Activated naive CD4-positive, alpha-beta T cell treated with anti-CD3 and anti-CD28 coated beads, Interleukin-2, amount 50 U/mL, for 72 hours (primary cell): ENCODE results near the gene RFT1. TPM values are rescaled to one million over a fixed set of nuclear protein-coding genes. Genes with fewer than 3 reads are reported as not detected.

Source experiments
- ATAC-seq, 2 donors: fragments of 150-1000 bp; cut with Tn5 transposase; 2 replicates each; pipeline ENCODE4 v1.10.0; 2021; ENCODE audit warnings: mild to moderate bottlenecking in 2 of 2, moderate library complexity in 2 of 2
- DNase-seq, 2 donors: peaks; one replicate each; pipeline ENCODE4 v3.0.0; 2021 to 2022; ENCODE audit warnings: low spot score in 2 of 2
- H3K27ac Mint-ChIP-seq, 2 donors: one replicate each; pipeline ENCODE4 v1.8.0; 2022; ENCODE audit warnings: mild to moderate bottlenecking in 2 of 2, mixed read lengths in 2 of 2
- H3K36me3 Mint-ChIP-seq, 2 donors: one replicate each; pipeline ENCODE4 v1.8.0; 2022; ENCODE audit warnings: mixed read lengths in 2 of 2
- H3K9me3 Mint-ChIP-seq, 2 donors: one replicate each; pipeline ENCODE4 v1.8.0; 2022; ENCODE audit warnings: mixed read lengths in 2 of 2
- total RNA-seq, 2 donors: library from RNA; stranded (reverse); gene quantifications; one replicate each; pipeline ENCODE4 v1.2.3, GENCODE V29; 2022

Gene RFT1
- total RNA-seq, 2 donors from 2014 or later = 19.5 to 38.3 TPM

GRCh38 chr3:53167418-53168174 lies 37.4 kb upstream of the RFT1 start:
- DNase-seq (no peak), ATAC-seq (no peak)
- Mint-ChIP-seq H3K9me3 (no peaks in the 10 kb centered on the region), H3K27ac (peak overlapping the region in 1 of 2 donors; percentile 81), H3K36me3 (no peaks in the 10 kb centered on the region)

DNA sequence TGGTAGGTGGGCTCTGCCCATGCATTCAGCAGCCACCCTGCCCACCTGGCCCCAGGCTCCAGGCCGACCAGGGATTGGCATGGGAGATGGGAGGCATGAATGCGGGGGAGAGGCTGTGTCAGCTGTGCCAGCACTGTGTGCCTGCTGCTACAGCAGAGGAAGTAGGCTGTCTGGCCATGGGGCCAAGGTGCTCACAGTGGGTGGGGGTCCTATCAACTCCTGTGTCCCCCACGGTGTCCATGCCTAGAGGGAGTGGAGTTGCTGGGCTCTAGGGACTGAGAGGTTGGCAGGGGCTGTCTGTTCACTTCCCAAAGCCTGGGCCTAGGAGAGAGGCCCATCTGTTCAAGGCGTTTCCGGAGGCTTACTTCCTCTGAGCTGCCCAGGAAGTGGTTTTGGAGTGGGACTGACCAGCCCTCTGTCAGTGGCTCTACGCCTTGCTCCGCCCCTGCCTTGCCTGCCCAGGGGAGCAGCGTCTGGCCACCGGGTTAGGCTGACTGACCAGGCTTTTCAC lies 36.6 kb upstream of the RFT1 start:
- Mint-ChIP-seq H3K27ac (no peak overlapping the region), H3K9me3 (no peaks in the 10 kb centered on the region), H3K36me3 (no peaks in the 10 kb centered on the region)
- DNase-seq (no peak), ATAC-seq (no peak)

GRCh38 chr3:53166206-53166605 lies 36.0 kb upstream of the RFT1 start:
- H3K27ac Mint-ChIP-seq = no peak overlapping the region

GRCh38 chr3:53164911-53165310 lies 34.7 kb upstream of the RFT1 start:
- Mint-ChIP-seq H3K27ac (no peak overlapping the region), H3K9me3 (no peaks in the 10 kb centered on the region), H3K36me3 (no peaks in the 10 kb centered on the region)
- DNase-seq (no peak), ATAC-seq (no peak)

More at GRCh38 chr3:53166206-53166605, 36.0 kb upstream of the RFT1 start:
- Mint-ChIP-seq H3K36me3 (no peaks in the 10 kb centered on the region), H3K9me3 (no peaks in the 10 kb centered on the region)
- ATAC-seq (no peak), DNase-seq (no peak)

GRCh38 chr3:53163444-53164387 lies 33.5 kb upstream of the RFT1 start:
- no peak for DNase-seq
- H3K9me3 Mint-ChIP-seq = no peaks in the 10 kb centered on the region
- H3K36me3 Mint-ChIP-seq = no peaks in the 10 kb centered on the region
- no peak for ATAC-seq
- peak overlapping the region in 1 of 2 donors; percentile 11 for H3K27ac Mint-ChIP-seq

DNA sequence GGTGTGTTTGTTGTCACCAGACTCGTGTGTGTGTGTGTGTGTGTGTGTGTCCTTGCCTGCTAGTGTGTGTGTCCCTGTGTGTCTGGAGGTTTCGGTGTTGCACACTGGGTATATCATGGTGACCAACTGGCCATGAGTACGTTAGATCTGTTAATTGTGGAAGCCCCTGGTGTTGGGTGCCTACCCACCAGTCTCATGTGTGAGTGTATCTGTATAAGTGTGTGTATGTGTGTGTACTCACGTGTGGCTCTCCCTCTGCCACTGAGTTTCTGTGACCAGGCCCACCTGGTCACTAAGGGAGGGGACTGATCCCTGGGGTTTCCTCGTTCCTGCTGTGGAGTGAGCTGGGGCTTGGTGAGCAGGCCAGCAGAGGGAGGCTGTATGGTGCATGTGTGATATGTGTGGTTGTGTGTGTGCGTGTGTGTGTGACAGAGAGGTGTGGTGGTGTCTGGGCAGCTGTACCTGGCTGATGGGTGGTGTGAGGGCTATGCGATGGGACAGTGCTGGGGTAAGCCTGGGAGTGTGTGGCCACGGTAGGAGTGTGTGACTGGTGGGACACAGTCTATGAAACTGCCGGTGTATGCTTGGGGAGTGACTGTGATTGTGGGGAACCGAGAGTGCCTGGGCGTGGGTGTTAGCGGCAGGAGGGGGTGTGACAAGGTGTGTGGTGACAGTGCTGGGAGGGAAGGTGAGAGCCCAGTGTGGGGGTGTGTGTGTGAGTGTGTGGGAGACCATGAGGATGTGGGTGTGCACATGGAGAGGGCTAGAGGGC lies 32.6 kb upstream of the RFT1 start:
- Mint-ChIP-seq H3K27ac (peak overlapping the region; percentile 11 to 52), H3K9me3 (no peaks in the 10 kb centered on the region), H3K36me3 (no peaks in the 10 kb centered on the region)
- DNase-seq (peak in 1 of 2 donors; percentile 17), ATAC-seq (peak in 1 of 2 donors; percentile 3)

DNA sequence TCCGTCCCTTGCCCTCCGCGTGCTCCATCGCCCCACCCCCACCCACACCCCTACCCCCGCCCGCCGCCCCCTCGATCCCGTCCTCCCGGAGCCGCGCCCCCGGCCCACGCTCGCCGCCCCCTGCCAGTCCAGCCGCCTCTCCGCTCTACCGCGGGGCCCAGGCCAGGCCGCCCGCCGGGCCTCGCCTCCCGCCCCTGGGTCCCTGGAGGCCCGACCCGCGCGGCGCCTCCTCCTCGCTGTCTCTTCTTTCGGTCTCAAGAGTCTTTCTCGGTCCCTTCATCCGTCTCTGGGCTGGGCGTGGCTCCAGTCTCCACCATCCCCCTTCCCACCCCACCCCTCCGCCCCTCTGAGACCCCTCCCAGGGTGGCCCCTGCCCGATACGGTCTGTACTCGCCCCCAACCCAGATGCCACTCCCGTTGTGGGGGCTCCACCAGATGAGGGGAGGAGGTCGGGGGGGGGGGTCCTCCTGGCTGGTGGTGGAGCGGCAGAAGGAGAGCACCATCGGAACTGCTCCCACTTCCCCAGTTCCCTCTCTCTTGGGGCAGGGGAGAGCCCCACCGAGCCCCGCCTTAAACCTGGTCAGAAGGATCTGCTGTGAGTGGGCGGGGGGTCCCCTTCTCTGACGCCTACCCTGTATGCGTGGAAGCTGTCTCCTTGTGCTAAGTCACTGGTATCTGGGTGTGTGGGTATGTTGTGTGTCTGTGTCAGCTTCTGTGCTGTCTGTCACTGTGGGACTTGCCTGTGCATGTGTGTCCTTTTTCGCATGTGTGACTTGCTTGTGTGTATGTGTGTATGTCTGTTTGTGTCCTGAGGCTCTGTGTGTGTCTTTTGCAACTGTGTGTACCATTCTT lies 31.8 kb upstream of the RFT1 start:
- Mint-ChIP-seq H3K9me3 (no peaks in the 10 kb centered on the region), H3K36me3 (no peaks in the 10 kb centered on the region), H3K27ac (peak overlapping the region; percentile 44 to 52)
- ATAC-seq (peak; percentile 14 to 45), DNase-seq (peak in 1 of 2 donors; percentile 40)

DNA sequence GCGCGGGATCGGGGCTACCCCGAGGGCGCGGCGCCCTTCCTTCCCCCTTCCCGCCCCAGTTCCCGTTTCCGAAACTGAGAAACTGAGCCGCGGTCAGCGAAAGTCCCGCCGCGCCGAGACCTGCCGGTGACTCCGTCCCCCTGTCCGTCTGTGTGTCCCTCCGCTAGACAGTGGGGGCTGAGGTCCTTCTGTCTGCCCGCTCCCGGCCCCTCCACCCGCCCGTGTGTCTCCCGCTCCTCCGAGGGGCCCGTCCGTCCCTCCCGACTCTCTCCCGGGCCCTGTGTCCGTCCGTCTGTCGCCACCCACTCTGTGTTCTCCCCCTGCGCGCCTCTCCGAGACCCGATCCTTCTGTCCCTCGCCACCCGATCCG lies 31.2 kb upstream of the RFT1 start:
- H3K27ac Mint-ChIP-seq = peak overlapping the region; percentile 44 to 52
- H3K36me3 Mint-ChIP-seq = no peaks in the 10 kb centered on the region
- no peaks in the 10 kb centered on the region for H3K9me3 Mint-ChIP-seq
- DNase-seq (no peak), ATAC-seq (peak; percentile 3 to 35)

DNA sequence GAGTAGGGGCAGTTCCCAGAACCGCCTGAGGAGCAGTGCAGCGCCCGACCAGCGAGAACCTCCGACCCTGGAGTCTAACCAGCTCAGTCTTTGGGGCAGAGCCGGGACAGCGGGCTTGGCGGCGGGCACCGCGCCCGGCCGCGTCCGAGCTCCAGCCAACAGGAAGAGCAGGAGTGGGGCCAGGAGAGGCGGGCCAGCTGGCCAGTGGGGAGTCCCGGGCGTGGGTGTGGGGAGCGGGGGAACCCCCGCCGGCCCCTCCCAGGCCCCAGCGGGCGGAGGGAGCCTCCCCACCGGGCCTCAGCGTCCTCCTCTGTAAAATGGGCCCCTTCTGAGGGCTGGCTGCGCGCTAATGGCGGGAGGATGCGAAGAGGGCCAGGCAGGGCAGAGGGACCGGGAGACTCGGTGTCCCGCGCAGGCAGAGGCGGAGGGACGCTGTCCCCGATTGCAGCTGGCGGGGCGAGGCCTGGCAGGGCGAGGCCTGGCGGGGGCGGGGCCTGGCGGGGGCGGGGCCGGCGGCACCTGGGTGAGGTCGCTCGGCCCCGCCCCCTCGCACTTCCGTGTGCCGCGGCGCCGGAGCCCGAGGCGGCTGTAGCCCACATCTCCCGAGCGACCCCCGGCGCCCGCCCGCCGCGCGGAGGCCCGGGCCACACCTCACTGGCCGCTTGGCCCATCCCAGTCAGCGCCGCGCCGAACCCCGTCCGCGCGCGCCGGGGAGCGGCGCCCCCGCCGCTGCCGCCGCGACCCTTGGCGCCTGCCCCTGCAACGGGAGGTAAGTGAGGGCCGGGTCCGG lies 30.6 kb upstream of the RFT1 start, which contains the start of gene PRKCD:
Gene PRKCD, plus strand, starts transcription at position 550 of the 790 bp plus-strand sequence. CDS start 17,214 bp downstream, outside the sequence.
- Mint-ChIP-seq H3K27ac (peak within 1 kb of the TSS; percentile 44 to 52), H3K36me3 (no peaks in the 10 kb centered on the region), H3K9me3 (no peaks in the 10 kb centered on the region)
- peak; percentile 67 to 86 for ATAC-seq
- DNase-seq = peak; percentile 75 to 81

GRCh38 chr3:53160061-53160659 lies 29.9 kb upstream of the RFT1 start:
- DNase-seq (no peak), ATAC-seq (no peak)
- Mint-ChIP-seq H3K9me3 (no peaks in the 10 kb centered on the region), H3K36me3 (no peaks in the 10 kb centered on the region), H3K27ac (peak overlapping the region in 1 of 2 donors; percentile 15)

DNA sequence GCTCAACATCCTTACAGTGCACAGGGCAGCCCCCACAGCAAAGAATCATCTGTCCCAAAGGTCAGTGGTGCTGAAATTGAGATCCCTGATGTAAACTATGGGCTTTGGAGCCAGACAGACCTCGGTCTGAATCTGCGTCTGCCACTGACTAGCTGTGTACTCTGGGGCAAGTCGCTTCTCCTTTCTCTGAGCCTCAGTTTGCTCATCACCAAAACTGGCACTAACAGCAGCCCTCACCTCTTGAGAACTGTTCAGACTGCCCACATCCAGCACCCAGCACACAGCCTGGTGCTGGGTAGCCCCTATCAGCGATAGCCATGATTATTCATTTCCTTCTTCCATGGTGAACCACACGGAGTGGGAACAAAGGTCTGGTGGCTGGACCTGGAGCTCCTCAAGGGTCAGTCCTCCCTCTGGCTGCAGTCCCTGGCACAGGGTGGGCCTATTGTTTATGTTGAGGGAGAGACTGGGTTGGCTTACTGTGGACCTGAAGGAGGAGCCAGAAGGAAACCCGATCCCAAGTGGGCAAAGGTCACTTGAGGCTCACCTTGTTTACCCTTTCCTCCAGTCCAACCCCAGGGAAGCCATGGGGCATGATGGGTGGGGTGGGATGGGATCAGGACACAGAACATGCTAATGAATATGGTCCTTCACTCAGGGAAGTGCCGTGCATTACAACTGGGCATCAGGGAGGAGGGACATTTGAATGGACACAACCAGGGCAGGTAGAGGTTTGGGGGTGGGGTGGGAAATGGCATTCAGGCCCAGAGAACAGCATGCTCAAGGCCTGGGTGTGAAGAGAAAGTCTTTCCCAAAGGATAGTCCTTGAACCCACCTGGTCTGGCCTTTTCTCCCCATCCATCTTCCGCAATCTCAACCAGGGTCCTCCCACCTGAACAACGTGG lies 29.2 kb upstream of the RFT1 start:
- no peaks in the 10 kb centered on the region for H3K36me3 Mint-ChIP-seq
- no peak for ATAC-seq
- no peak for DNase-seq
- H3K9me3 Mint-ChIP-seq = no peaks in the 10 kb centered on the region
- H3K27ac Mint-ChIP-seq = no peak overlapping the region

GRCh38 chr3:53158765-53159155 lies 28.5 kb upstream of the RFT1 start:
- Mint-ChIP-seq H3K27ac (no peak overlapping the region), H3K9me3 (no peaks in the 10 kb centered on the region)
- no peak for ATAC-seq

DNA sequence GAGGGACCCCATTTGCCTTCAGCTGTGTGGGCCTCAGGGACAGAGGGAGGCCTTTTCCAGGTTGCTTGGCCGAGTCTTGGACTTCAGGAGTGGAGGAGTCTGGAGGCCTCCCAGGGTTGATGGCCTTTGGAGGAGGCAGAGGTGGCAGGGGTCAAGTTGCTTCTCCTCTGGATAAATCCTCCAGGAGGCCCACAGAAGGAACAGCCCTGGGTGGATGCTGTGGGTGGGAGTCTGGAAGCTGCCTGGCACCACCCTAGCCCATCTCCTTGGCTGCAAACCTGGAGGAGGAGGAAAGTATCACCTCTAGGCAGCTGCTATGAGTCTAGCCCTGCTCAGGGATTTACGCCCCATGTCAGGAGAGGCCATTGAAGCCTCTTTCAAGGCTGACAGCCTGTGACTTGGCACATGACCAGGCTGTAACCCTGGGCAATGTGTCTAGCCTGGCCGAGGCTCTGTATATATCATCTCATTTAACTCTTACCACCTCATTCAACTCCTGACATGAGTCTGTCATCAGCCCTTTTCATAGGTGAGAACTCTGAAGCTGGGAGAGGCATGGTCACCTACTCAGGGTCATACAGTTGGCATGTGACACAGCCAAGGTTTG lies 27.8 kb upstream of the RFT1 start:
- DNase-seq (no peak), ATAC-seq (no peak)
- H3K9me3 Mint-ChIP-seq = no peaks in the 10 kb centered on the region
- H3K36me3 Mint-ChIP-seq = no peaks in the 10 kb centered on the region
- no peak overlapping the region for H3K27ac Mint-ChIP-seq

More at GRCh38 chr3:53158765-53159155, 28.5 kb upstream of the RFT1 start:
- H3K36me3 Mint-ChIP-seq = no peaks in the 10 kb centered on the region
- DNase-seq = no peak
